ENCODE results near the gene CASR.

DNA sequence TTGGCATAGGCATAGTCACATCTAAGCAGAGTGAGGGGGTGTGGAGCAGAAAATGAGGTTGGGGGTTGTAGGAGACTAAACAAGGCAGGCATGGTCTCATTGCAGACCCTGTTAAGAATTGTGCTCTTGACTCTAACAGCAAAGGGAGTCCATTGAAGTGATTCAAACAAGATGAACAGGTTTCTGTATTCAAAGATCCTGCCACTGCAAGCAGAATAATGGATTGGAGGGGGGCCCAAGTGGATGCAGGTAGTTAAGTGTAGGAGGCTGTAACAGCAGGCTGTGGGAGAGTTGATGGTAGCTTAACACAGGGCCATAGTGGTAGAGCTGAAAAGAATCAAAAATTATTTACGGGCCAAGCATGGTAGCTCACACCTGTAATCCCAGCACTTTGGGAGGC is 34.4 kb downstream of the CASR start:
- TF ChIP-seq RCOR1 (IDR thresholded peaks at IDR 0.05; ENCODE audit: insufficient replicate concordance, low read length), result no peak
- TF ChIP-seq, protein P1, sequence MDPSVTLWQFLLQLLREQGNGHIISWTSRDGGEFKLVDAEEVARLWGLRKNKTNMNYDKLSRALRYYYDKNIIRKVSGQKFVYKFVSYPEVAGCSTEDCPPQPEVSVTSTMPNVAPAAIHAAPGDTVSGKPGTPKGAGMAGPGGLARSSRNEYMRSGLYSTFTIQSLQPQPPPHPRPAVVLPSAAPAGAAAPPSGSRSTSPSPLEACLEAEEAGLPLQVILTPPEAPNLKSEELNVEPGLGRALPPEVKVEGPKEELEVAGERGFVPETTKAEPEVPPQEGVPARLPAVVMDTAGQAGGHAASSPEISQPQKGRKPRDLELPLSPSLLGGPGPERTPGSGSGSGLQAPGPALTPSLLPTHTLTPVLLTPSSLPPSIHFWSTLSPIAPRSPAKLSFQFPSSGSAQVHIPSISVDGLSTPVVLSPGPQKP (IDR thresholded peaks at IDR 0.05; ENCODE audit: borderline replicate concordance, low read depth, low read length), result no peak
- TF ChIP-seq, protein P2, sequence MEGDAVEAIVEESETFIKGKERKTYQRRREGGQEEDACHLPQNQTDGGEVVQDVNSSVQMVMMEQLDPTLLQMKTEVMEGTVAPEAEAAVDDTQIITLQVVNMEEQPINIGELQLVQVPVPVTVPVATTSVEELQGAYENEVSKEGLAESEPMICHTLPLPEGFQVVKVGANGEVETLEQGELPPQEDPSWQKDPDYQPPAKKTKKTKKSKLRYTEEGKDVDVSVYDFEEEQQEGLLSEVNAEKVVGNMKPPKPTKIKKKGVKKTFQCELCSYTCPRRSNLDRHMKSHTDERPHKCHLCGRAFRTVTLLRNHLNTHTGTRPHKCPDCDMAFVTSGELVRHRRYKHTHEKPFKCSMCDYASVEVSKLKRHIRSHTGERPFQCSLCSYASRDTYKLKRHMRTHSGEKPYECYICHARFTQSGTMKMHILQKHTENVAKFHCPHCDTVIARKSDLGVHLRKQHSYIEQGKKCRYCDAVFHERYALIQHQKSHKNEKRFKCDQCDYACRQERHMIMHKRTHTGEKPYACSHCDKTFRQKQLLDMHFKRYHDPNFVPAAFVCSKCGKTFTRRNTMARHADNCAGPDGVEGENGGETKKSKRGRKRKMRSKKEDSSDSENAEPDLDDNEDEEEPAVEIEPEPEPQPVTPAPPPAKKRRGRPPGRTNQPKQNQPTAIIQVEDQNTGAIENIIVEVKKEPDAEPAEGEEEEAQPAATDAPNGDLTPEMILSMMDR (conservative IDR thresholded peaks at IDR 0.05; ENCODE audit: low read depth, low read length), result no peak
- TF ChIP-seq RAD21 (IDR thresholded peaks at IDR 0.05; ENCODE audit: low read length), result no peak
- no peak for TF ChIP-seq FOS (IDR thresholded peaks at IDR 0.05; ENCODE audit: low read depth, low read length)
- TF ChIP-seq POLR2A (IDR thresholded peaks at IDR 0.05; ENCODE audit: low read depth, low read length), result no peak
- TF ChIP-seq MAFK (IDR thresholded peaks at IDR 0.05; ENCODE audit: low read depth, low read length), result no peak
- TF ChIP-seq, protein P3, sequence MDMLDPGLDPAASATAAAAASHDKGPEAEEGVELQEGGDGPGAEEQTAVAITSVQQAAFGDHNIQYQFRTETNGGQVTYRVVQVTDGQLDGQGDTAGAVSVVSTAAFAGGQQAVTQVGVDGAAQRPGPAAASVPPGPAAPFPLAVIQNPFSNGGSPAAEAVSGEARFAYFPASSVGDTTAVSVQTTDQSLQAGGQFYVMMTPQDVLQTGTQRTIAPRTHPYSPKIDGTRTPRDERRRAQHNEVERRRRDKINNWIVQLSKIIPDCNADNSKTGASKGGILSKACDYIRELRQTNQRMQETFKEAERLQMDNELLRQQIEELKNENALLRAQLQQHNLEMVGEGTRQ (IDR thresholded peaks at IDR 0.05; ENCODE audit: low read depth, low read length), result no peak
- TF ChIP-seq SMC3 (IDR thresholded peaks at IDR 0.05; ENCODE audit: low read depth, low read length), result no peak
- TF ChIP-seq MXI1 (IDR thresholded peaks at IDR 0.05; ENCODE audit: borderline replicate concordance, low read depth, low read length), result no peak
- TF ChIP-seq CHD1 (IDR thresholded peaks at IDR 0.05; ENCODE audit: low read depth, low read length), result no peak
- no peak for TF ChIP-seq RFX5 (IDR thresholded peaks at IDR 0.05; ENCODE audit: low read depth, low read length)
- no peak for TF ChIP-seq MAZ (IDR thresholded peaks at IDR 0.05; ENCODE audit: borderline replicate concordance, low read depth, low read length)
- TF ChIP-seq CEBPB (IDR thresholded peaks at IDR 0.05; ENCODE audit: low read depth, low read length), result no peak

Measured in IMR-90 (cell line).